Activated CD8-positive, alpha-beta memory T cell treated with anti-CD3 and anti-CD28 coated beads, Interleukin-2, amount 50 U/mL, for 1 hour (primary cell): ENCODE measurements around the gene TACR1.
"Not testable (repeated sequence)": the region's sequence is repeated elsewhere in the genome, so short reads cannot be mapped to it uniquely, and the experiment has no call there.

Experiments
- DNase-seq: peaks from one replicate; pipeline ENCODE4 v3.0.0-alpha.2; 2020; ENCODE audit errors: extremely low read depth

Gene TACR1

DNA sequence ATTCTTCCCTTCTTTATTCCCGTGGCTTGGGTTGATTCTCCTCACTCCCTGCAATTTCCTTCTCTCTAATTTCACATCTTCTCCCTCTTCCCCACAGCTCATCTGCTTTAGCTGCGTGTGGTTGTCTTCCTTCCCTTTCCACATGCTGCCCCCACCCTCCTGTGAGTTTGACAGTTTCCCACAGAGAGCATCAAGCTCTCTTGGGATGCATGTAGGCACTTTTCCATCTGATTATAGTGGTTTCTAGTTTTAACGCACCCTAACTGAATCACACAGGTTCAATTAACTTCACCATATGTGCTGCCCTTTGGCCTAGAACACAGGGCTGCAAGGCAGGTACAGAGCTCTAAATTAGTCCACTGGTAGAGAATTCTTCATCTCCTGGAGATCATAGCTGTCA, 110.5 kb downstream of the TACR1 start:
- DNase-seq: no peak

GRCh38 chr2:75087736-75088135, 111.6 kb downstream of the TACR1 start:
- no peak for DNase-seq

GRCh38 chr2:75079575-75079974, 119.7 kb downstream of the TACR1 start:
- DNase-seq: no peak

DNA sequence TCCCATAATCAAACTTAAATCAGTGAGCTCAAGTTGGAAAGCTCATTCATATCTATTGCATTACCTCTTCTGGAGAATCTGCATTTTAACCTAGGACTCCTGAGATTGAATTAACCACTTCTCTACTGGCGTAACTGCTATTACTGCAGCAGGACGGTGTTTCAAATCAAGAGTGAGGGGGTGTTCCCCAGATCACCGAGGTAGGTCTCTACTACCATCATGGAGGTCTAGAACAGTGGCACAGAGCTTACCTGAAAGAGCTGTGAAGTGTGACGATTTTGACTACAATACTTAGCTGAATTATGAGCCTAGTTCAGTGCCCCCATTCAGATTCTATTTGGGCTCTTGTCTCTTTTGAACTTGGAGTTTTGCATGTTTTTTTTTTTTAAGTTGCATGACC, 121.4 kb downstream of the TACR1 start:
- DNase-seq: no peak

GRCh38 chr2:75076088-75076487, 123.2 kb downstream of the TACR1 start:
- DNase-seq: no peak

DNA sequence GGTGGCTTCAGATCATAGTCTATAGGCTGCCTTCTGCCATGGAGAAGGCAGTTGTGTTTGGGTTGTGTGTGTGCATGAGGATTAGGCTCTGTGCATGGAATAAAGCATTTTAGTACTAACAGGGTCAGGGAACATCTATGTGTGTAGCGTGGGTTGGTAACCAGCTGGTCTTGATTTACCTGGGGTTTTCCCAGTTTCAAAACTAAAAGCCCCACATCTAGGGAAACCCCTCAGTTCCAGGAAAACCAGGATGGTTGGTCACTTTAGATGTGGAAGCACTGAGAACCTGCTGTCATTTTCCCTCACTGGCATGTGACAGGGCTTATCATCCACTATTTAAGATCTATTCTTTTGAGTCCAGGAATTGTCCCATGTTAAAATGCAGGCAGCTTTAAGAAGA, 124.6 kb downstream of the TACR1 start:
- DNase-seq: no peak

DNA sequence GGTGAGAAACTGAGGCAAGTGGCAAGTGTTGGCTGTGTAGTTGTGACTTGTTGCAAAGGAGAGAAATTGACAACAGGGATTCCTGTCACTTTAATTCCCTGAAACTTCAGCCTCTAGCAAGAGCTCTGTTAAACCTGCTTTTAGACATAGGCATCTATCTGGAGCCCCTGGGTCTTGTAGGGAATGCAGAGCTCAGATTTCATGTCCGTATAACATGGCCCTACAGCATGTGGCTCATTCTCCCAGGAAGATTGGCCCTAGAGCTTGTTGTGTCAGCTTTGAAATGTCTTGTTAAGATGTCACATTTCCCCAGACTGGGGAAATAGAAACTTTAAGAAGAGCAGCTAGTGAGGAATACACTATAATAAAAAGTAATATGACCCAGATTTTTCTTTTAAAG, 125.1 kb downstream of the TACR1 start:
- no peak for DNase-seq

DNA sequence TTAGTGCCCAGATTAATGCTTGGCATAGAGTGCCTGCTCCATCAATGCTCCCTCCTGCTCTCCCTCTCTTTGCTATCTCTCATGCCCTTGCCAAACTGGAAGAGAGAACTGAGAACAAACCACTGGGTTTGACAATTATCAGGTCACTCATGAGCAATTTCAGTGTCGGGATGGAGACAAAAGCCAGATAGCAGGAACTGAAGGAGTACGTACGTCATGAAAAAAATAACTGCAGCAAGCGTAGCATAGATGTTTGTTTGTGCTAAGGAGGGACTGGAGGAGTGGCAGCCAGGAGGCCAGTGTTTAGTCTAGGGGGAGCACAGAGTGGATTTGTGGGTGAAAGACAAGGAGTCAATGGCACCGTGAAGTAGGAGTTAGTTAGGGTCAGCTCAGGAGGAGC, 127.6 kb downstream of the TACR1 start:
- DNase-seq: no peak

DNA sequence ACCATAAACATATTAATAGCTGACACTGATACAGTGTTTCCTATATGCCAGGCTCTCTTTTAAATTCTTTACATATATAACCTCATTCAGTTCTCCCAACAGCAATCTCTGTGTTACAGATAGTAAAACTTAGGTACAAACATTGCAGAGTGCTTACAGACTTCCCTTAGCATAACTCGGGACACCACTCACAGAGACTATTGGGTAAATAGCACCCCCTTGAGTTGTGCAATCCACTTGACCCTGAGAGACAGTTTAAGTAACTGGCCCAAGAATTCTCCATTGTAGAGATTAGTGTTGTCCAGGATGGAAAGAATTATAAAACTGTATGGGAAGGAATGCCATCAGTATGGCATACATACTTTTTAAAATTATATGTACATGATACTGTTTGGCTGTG, 130.8 kb downstream of the TACR1 start:
- DNase-seq: no peak

DNA sequence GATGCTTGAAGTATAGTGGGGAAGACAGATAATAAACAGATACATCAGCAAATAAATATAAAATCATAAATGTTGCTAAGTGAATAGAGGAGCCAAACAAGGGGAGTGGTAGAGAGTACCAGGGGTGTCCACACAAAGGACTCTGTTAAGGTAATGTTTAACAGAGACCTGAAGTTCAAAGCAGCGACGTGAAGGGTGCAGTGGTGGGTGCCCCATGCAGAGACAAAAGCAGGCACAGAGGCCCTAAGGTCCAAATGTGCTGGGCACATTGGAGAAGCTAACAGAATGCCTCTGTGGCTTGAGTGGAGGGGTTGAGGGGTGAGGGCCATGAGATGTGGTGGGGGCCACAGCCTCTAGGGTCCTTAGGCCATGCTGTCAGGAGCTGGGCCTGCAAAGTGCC, 131.8 kb downstream of the TACR1 start:
- no peak for DNase-seq

DNA sequence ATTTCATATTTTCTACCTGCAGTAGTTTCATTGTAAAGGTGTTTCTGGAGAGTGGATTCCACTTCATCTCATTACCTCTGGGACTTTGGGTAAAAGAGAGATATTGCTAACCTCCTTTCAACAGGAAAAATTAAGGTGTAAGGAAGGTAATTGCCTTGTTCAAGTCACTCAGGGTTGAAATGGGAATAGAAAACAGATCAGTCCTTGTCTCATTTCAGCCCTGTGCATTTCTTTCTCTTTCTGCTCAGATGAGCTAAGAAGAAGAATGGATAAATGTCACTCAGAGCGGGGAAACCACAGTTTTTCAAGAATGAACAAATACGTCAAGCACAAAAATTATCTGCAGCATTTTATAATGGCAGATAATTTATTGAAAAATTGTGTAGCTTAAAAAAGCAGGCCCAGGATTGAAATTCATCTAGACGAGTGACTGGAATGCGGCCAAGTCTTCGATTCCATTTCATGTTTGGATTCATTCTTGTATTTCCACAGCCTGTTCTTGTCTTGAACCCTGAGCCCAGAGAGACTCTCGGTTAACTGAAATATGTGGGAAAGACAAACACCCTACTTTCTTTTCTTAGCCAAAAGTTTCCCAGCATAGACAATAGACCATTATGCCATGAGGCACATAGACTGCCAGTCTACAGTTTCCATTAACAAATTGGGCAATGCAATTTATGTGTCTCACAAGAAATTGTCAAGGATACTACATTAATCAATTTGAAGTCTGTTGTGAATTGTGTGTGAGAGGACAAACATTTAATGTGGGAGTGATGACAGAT, 133.0 kb downstream of the TACR1 start:
- DNase-seq: no peak

DNA sequence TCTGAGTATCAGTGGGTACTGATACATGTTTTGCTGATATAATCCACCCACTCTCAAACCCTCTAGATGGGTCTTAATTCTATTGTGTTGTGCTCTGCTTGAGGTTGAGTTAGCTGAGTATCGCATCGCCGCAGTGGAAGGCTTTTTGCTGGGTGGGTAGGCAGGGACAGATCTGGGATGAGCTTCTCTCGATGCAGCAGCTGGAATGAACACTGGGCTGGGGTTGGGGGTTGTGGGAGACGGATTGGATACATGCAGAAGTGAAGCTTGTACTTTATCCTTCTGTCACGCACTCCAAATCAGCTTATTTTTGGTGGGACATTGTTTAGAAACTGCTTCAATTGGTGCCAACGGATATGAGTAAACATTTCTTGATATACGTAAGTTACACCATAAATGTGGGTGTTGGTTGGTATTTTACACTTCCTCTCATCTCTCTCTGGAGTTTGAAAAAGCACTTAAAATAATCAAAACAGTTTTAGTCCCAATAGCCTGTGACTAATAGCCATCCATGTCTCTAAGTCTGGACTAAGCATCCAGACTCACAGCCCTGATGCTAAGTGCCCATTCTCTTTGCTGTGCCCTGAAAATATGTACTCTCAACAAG, 133.8 kb downstream of the TACR1 start:
- no peak for DNase-seq

DNA sequence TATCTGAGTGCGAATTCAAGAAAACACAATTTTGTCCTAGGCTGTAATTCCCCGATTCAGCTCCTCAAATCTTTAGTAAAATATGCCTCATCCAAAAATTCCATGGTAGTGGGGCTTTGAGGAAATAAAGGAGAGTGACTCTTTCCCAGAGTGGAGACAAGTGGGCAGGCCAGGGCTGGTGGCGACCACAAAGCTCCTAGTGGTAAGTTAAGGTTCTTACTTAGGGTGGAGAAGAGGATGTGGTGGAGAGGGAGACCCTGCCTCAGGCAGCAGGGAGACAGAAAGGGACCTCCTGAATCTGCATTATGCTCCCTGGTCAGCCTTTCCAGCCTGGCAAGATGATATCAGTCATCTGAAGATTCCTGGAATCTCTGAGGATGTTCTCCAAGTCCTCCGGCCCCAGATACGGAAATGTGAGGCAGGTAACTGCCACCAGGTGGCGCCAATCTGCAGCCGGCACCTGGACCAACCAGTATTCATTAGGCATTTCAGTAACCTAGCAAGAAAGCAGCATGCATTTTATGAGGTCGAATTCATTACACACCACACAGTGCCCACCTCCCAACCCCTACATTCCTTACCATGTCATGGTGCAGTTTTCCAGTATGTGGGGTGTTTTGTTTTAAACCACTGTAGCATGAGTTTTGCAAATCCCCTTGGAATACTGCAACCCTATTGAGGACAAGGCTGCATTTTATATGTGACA, 134.5 kb downstream of the TACR1 start:
- peak; percentile 1 for DNase-seq

- DNase-seq: no peak
Observed at GRCh38 chr2:75063906-75064305, 135.4 kb downstream of the TACR1 start.

- DNase-seq: no peak
Observed at GRCh38 chr2:75058427-75058826, 140.9 kb downstream of the TACR1 start.

GRCh38 chr2:75057150-75057549, 142.2 kb downstream of the TACR1 start:
- not testable (repeated sequence) for DNase-seq

DNA sequence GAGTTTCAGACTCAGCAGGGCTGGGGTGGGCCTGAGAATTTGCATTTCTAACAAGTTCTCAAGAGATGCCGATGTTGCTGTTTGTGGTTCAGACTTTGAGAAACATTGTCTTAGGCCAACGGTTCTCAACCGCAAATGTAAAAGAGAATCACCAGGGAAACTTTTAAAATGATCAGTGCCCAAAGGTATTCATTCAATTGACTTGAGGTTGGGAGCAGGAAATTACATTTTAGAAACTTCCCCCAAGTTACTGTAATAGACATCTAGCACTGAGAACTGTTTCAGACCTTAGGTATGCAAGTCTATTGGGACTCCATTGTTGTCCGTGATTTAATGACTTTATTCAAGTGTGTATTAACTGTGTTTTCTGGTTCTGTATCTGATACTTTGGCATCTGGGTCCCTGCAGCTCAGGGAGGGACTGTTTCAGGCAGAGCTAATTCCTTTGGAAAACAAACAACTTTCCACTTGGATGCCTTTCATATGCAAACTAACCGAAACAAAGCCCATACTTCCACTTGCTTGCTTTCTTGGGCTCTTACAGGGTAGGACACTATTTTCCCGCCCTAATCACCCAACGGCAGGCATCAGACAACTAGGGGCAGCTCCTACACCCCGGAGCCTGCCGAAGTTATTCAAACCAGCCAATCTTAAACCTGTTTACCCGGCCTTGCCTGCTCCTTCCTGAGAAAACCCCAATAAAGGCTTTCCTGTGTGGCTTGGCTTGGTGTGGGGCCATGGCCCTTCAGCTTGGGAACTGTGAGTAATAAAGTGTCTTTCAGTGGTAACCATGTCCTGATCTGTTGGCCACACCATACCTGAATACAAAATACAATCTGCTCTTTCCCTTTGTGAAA, 143.3 kb downstream of the TACR1 start:
- no peak for DNase-seq

DNA sequence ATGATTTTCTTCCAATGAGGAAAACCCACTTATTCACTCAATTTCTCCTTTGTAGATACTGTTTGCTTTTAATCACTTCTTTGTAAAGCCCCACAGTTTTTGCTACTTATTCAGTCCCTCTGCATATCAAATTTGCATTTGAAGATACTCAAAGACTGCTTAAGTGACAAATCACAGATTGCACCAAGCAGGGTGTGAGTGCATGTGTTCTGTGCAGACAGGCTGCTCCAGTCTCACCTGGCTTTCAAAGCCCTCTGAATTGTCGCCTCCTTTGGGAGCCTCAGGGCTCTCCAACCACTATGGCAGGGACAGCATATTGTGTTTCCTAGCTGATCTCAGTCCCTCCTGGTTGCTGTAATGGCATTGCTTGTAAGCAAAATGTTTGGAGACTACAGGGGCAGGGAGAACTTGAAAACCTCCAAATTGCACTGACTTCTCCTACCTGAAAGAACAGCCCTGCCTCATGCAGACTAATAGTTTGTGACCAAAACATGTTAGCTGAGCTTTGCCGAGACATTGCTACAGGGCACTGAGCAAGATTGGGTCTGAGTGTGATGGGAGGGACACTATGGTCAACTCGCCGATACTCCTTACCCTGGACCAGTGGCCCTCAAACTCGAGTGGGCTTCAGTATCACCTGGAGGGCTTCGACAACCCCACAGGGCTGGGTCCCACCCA, 144.0 kb downstream of the TACR1 start:
- DNase-seq: no peak

DNA sequence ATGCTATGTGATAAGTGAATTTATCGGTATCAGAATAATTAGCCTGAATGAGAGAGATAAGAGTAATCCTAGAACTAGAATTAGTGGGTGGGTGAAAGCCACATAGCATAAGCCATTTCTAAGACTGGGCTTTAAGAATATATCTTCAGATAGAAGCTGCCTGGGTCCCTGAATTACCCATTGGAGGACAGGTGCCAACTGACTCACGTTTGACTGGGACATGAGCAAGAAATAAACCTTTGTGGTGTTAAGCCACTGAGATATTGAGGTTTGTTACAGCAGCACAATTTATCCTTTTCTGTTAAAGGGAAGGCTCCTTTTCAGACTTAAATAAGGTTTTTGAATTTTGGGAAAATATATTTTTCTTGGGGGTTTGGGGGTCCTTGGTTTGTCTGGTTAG, 145.0 kb downstream of the TACR1 start:
- no peak for DNase-seq

- no peak for DNase-seq
Observed at GRCh38 chr2:75053484-75054112, 145.7 kb downstream of the TACR1 start.

GRCh38 chr2:75047992-75048625, 151.2 kb downstream of the TACR1 start:
- no peak for DNase-seq
